Omental fat pad (tissue), 4 donors: ENCODE results near the gene RNF150. TPM values are rescaled to one million over a fixed set of nuclear protein-coding genes. Genes with fewer than 3 reads are reported as not detected.
"Not testable (repeated sequence)": the region's sequence is repeated elsewhere in the genome, so short reads cannot be mapped to it uniquely, and the experiment has no call there.

Experiments used
- ATAC-seq: fragments of 150-250 bp; one replicate; pipeline ENCODE4 v1.9.1; 2016; ENCODE audit warnings: mild to moderate bottlenecking, moderate library complexity; ENCODE audit not compliant: low FRiP score
- DNase-seq: peaks from one replicate; pipeline ENCODE4 v3.0.0-alpha.2; 2019; ENCODE audit warnings: low spot score
- CTCF ChIP-seq, 3 donors: fragments of 450-650 bp; IDR thresholded peaks; one replicate each; pipeline ENCODE4 v1.5.1; 2016 to 2017; ENCODE audit warnings: antibody characterized with exemption in 3 of 3, mild to moderate bottlenecking in 3 of 3, moderate library complexity in 2 of 3
- total RNA-seq, 4 donors: library from RNA; depleted of rRNA; stranded (reverse); fragments of >200 nt; gene quantifications; one replicate each; pipeline ENCODE4 v1.1.0, GENCODE V29; 2016

The RNF150 gene
- total RNA-seq, 4 donors from 2014 or later = 9.8 to 40.1 (median 15.6) TPM

DNA sequence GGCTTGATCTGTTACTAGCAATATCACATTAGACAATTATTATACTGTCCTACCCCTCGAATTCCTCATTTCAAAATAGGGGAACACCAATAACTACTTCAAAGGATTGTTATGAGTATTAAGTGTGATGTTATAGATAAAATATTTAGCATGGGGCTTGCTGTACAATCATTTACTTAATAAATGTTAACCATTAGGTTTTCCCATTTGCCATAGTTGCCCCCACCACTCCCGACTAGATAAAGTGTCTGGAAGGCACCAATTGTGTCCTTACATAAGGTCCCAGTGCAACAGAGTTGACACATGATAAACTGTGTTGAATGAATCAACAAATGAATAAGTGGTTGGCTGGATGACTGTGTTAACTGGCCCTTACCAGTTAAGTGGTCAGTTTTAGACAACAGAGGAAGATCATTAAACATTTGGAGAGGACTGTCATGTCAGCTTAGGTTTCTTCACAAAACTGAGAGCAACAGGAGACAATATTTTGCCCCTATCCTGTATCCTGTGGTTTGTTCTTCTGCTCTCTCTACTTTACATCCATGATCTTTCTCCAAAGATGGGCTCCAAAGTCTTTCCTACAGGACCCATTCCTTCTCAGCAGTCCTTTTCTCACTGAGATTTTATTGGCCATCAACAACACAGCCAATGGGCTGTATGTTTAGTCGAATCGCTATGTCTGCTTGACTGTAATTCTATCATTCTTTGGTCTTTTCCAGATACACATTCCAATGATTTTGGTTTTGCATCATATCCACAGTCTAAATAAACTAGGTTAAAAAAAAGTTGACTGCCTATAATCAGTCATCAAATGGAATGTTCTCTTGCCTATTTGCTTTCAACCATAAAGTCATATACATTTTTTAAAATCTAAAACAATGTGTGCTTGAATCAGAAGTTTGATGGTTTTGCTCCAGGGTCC, 74.4 kb downstream of the RNF150 start:
- ATAC-seq = no peak
- no peak for TF ChIP-seq CTCF (IDR thresholded peaks at IDR 0.05)
- DNase-seq = no peak

DNA sequence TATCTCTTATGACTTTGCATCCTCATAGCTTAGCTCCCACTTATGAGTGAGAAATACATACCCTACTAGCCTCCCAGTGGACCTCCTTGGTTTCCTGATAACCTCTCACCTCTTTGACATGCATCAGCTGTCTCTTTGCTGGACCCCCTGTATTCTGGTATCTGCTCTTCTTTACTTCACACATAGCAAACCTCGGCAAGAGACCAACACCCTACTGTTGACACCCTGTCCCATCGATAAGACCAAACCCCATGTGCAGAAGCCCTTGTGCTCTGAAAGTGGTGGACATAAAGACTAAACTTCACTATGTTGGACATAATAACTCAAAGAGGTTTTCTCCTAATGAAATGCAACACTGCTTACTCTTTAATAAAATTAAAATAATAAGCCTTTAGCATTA, 75.7 kb downstream of the RNF150 start:
- no peak for TF ChIP-seq CTCF (IDR thresholded peaks at IDR 0.05)
- no peak for DNase-seq
- ATAC-seq = no peak

- ATAC-seq (no peak), DNase-seq (no peak)
- TF ChIP-seq CTCF (IDR thresholded peaks at IDR 0.05) = no peak
Measured at GRCh38 chr4:141056473-141056872, 76.8 kb downstream of the RNF150 start.

GRCh38 chr4:141054446-141054845, 78.8 kb downstream of the RNF150 start:
- DNase-seq (no peak), ATAC-seq (no peak)
- TF ChIP-seq CTCF (IDR thresholded peaks at IDR 0.05) = no peak

GRCh38 chr4:141050999-141051398, 82.3 kb downstream of the RNF150 start:
- not testable (repeated sequence) for ATAC-seq, DNase-seq

GRCh38 chr4:141047228-141047884, 85.9 kb downstream of the RNF150 start:
- no peak for TF ChIP-seq CTCF (IDR thresholded peaks at IDR 0.05)
- ATAC-seq = peak; percentile 34
- DNase-seq = no peak

DNA sequence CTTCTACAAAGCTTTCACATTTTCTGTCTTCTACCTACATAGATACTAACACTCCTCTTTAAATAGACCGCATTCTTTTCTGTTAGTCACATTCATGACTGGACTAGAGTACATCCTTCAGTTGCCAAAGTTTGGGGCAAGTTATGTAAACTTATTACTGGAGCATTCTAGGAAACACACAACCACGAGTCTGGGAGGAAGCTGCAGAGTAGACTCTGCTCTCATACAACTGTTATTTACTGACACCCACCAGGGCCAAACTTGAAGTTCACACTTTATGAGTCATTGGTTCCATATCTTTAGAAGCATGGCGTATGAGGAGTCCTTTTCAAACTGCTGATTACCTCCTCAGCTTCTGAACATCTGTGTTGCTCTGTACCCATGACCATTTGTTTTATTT, 87.0 kb downstream of the RNF150 start:
- no peak for TF ChIP-seq CTCF (IDR thresholded peaks at IDR 0.05)
- DNase-seq (no peak), ATAC-seq (peak; percentile 90)
